Hematopoietic multipotent progenitor cell (in vitro differentiated cells): ENCODE data around the gene PASD1. TPM values are rescaled to one million over a fixed set of nuclear protein-coding genes. Genes with fewer than 3 reads are reported as not detected.

ENCODE experiments used
- DNase-seq, 3 donors: peaks; one replicate each; pipeline ENCODE4 v3.0.0-alpha.2; 2011 to 2015; ENCODE audit warnings: low read depth in 2 of 3, low spot score in 2 of 3
- total RNA-seq: library from RNA; depleted of rRNA; stranded (reverse); fragments of >200 nt; gene quantifications from one replicate; pipeline ENCODE4 v1.2.3, GENCODE V29; 2012

PASD1 gene
- total RNA-seq, 1 donor, result not detected

- no peak for DNase-seq
Measured at GRCh38 chrX:151699746-151700145, 136.3 kb downstream of the PASD1 start.

- DNase-seq, result no peak
Measured at GRCh38 chrX:151700581-151700980, 137.1 kb downstream of the PASD1 start.

DNA sequence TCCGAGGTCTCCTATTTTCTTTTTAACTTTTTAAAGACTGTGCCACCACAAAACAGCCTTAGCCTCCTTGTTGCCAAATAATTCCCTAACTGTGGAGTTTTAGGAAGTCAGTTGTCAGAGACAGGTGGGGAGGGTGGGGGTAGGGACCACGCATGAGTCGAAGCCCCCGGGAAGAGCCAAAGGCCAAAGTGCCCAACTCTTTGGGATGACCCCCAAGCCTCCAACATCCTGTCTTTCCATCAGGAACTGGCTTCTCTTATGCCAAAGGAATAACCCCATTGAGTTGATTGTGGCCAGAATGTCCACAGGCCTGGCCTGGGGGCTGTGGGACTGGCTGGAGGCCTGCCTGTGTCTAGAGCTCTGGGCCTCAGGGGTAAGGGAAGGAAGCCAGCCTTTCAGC is 137.6 kb downstream of the PASD1 start:
- DNase-seq, result no peak

GRCh38 chrX:151701531-151701930 is 138.1 kb downstream of the PASD1 start:
- no peak for DNase-seq

GRCh38 chrX:151702026-151702714 is 138.7 kb downstream of the PASD1 start:
- DNase-seq, result no peak

GRCh38 chrX:151702741-151703340 is 139.4 kb downstream of the PASD1 start:
- no peak for DNase-seq

- DNase-seq, result no peak
Measured at GRCh38 chrX:151703487-151703886, 140.0 kb downstream of the PASD1 start.

DNA sequence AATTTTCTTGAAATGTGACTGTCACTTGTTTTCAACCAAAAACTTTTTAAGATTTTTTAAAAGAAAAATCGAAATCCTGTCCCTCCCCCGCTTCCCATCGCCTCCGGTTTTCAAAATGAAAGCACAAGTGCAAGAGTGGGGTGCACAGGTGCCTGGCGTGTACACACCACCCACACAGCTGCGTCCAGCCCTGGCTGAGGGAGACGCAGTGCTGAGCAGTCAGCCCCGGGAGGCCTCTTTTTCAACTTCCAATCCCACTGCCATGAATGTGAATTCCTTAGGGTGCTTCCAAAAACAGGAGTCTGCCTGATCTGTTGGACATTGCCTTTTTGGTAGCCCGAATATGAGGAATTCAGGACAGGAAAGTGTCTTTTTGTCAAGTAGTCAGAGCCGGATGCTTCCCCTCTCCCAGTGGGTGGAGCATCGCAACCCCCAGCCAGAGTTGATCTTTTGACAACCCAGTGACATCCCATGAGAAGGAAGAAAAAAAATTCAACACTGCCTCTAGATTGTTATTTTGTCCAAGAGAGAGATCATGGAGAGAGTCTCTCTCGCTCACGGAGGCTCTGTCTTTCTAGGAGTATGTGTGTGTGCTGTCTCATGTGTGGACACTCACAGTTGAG is 140.7 kb downstream of the PASD1 start:
- DNase-seq, result no peak

- DNase-seq, result no peak
Measured at GRCh38 chrX:151708821-151709220, 145.3 kb downstream of the PASD1 start.

GRCh38 chrX:151710457-151710856 is 147.0 kb downstream of the PASD1 start:
- no peak for DNase-seq

- DNase-seq, result no peak
Measured at GRCh38 chrX:151711154-151711553, 147.7 kb downstream of the PASD1 start.

GRCh38 chrX:151711787-151712186 is 148.3 kb downstream of the PASD1 start:
- no peak for DNase-seq

DNA sequence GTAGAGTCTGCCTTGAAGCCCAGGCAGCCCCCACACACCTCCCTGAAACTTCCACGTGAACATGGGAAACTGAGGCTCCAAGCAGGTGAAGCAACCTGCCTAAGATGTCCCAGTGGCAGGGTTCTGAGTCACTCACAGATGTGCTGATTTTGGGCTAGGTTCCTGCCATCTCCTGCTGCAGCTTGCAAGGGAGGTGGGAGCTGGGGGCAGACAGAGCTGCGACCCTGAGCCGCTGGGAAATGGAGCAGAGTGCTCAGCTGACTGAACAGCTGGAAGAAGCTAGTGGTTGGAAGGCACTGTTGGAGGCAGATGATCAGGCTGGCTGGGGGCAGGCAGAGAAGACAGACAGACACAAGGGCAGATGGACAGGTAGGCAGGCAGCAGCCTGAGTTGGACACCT is 148.8 kb downstream of the PASD1 start:
- no peak for DNase-seq

DNA sequence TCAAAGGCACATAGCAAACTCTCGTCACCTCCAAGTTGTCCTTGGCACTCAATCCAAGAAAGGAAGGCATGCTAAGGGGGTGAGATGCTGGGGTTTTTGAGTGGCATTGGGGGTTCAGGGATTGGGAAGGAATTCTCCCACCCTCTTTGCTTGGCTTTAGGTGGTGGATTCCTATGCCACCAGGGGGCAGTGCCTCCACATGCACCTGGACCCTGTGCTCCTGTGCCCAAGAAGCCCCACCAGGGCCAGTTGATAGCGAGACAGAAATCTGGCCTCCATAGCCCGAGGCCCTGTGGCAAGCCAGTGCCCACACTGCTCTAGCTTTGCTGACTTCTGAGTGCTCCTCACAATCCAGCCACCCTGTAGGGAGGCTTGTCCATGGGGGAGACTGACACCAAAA is 150.4 kb downstream of the PASD1 start:
- peak in 1 of 3 donors; percentile 9 for DNase-seq

- no peak for DNase-seq
Measured at GRCh38 chrX:151714362-151714761, 150.9 kb downstream of the PASD1 start.

- no peak for DNase-seq
Measured at GRCh38 chrX:151715752-151716151, 152.3 kb downstream of the PASD1 start, which contains the start of gene FATE1. Gene FATE1 (plus strand): TSS chrX:151716035. CDS start chrX:151716120, 85 bp downstream.

GRCh38 chrX:151722241-151722846 is 158.9 kb downstream of the PASD1 start:
- peak in 1 of 3 donors; percentile 1 for DNase-seq

DNA sequence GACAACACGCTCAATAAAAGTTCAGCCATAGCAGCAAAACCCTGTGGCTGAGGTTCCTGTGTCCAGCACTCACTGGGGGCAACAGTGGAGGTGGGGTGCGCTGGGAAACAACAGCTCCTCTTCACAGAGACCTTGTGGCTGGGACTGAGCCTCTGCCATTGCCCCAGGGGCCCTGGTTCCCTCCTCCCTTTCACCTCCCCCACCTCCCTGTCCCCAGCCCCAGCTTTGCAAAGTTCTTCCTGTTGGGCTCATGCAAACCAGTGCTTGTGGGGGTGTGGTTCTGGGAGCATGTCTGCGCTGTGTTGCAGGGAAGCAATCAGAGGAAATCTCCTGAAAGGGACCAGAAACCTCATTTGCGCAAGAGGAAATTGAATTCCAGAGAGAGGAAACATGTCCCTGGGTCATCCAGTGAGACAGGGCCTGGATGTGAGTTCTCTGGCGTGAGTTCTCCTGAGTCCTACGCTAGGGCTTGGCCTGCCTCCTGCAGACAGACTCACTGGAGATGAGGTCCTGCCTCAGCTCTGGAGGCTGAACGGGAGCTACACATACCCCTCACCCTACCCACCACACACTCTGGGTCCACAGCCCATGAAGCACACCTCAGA is 159.8 kb downstream of the PASD1 start:
- no peak for DNase-seq

DNA sequence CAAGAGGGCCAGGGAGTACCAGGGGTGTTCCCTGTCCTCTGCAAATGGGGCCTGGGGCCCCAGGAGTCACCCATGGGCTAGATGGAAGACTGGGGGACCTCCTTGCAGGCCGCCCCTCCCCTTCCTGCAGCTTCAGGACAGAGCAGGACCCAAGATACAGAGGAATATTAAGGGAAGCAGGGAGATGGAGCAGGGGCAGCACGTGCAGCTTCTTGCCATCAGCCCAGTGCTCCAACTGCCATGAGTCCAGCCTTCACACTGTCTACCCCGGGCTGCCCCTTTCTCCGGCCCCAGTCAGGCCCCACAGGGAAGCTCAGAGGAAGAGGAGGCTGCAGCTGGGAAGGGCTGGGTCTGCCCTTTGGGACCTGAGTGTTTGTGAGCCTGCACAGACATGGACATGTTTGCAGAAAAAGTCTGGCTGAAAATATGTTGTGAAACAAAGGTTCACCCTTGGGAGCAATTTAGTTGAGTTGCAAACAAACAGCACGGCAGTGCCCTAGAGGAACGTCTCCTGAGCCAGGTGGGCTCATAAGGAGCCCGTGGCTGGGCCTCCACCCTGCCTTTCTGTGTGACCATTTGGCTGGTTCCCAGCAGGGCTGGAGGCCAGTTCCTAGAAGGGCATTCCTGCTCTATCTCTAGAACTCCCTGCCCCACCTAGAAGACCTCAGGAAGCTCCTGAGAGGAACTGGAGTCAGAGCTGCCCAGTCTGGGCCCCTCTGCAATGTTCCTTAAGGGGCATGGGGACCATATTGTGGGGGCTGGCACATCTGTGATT is 161.3 kb downstream of the PASD1 start:
- DNase-seq, result no peak

DNA sequence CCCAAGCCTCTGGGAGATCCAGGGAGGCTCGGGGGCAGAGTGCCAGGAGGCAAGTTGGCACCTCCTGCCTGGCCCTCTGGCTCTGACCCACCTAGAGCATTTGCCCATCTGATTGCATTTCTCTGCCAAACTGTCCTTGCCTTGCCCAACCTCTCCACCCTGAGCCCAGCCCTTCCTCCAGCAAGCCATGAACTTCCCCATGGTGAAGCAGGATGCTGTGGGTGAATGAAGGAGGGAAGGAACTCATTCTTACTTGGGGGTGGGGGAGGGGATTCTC is 161.8 kb downstream of the PASD1 start:
- no peak for DNase-seq
